ENCODE data around the gene PPP1R26. TPM values are rescaled to one million over a fixed set of nuclear protein-coding genes. Genes with fewer than 3 reads are reported as not detected.

PPP1R26 gene
- total RNA-seq, 1 donor from 2014 or later, result 19.5 TPM

GRCh38 chr9:135468854-135469521, 10.6 kb upstream of the PPP1R26 start:
- no peak for TF ChIP-seq CTCF (IDR thresholded peaks at IDR 0.05)
- DNase-seq (ENCODE audit: low spot score), result no peak
- Mint-ChIP-seq H3K27ac (ENCODE audit: unreplicated experiment) (no peak overlapping the region), H3K9me3 (ENCODE audit: low read depth) (no peaks in the 10 kb centered on the region), H3K4me3 (ENCODE audit: unreplicated experiment) (no peak overlapping the region), H3K27me3 (ENCODE audit: low read depth) (peaks cover 2% of the 10 kb centered on the region), H3K36me3 (ENCODE audit: low read depth) (no peaks in the 10 kb centered on the region), H3K4me1 (ENCODE audit: low read depth) (peaks cover 6% of the 10 kb centered on the region)

- no peak overlapping the region for H3K4me3 Mint-ChIP-seq (ENCODE audit: unreplicated experiment)
- H3K27me3 Mint-ChIP-seq (ENCODE audit: low read depth), result peaks cover 6% of the 10 kb centered on the region
- TF ChIP-seq CTCF (IDR thresholded peaks at IDR 0.05), result no peak
- H3K36me3 Mint-ChIP-seq (ENCODE audit: low read depth), result no peaks in the 10 kb centered on the region
- peaks cover 9% of the 10 kb centered on the region for H3K4me1 Mint-ChIP-seq (ENCODE audit: low read depth)
- H3K9me3 Mint-ChIP-seq (ENCODE audit: low read depth), result no peaks in the 10 kb centered on the region
- H3K27ac Mint-ChIP-seq (ENCODE audit: unreplicated experiment), result no peak overlapping the region
- DNase-seq (ENCODE audit: low spot score), result no peak
Observed at GRCh38 chr9:135471791-135472640, 7.6 kb upstream of the PPP1R26 start.

DNA sequence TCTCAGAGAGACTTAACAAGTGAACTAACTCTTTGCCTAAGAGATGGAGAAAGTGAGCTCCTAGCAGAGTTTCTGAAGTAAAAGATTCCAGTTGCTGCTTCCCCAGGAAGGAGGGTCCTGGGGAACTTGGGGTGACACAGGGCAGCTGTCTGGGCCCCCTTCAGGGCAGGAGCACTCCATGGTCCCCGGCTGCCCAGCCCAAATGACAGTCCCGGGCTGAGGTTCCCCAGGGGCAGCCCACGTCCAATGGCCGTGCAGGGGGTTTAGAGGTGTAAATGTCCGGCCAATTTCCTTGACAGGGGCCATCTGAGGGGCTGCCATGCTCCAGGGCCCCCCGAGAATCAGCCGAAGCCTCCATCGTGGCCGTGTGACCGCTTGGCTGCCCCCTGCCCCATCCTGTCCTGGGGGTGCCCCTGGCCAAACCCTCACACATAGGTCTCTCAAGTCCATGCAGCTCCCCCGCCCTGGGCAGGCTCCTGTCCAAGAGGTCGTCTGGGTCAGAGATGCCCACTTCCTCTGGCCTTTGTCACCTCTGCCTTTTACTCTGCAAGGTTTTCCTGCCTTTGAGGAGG, 5.5 kb upstream of the PPP1R26 start:
- H3K36me3 Mint-ChIP-seq (ENCODE audit: low read depth), result no peaks in the 10 kb centered on the region
- DNase-seq (ENCODE audit: low spot score), result no peak
- H3K27ac Mint-ChIP-seq (ENCODE audit: unreplicated experiment), result no peak overlapping the region
- no peak overlapping the region for H3K4me3 Mint-ChIP-seq (ENCODE audit: unreplicated experiment)
- H3K4me1 Mint-ChIP-seq (ENCODE audit: low read depth), result peaks cover 9% of the 10 kb centered on the region
- no peaks in the 10 kb centered on the region for H3K9me3 Mint-ChIP-seq (ENCODE audit: low read depth)
- peaks cover 6% of the 10 kb centered on the region for H3K27me3 Mint-ChIP-seq (ENCODE audit: low read depth)
- TF ChIP-seq CTCF (IDR thresholded peaks at IDR 0.05), result no peak

GRCh38 chr9:135474915-135475314, 4.7 kb upstream of the PPP1R26 start:
- H3K9me3 Mint-ChIP-seq (ENCODE audit: low read depth), result no peaks in the 10 kb centered on the region
- no peak for DNase-seq (ENCODE audit: low spot score)
- no peak overlapping the region for H3K4me3 Mint-ChIP-seq (ENCODE audit: unreplicated experiment)
- H3K27me3 Mint-ChIP-seq (ENCODE audit: low read depth), result peaks cover 6% of the 10 kb centered on the region
- TF ChIP-seq CTCF (IDR thresholded peaks at IDR 0.05), result peak; percentile 75
- H3K4me1 Mint-ChIP-seq (ENCODE audit: low read depth), result peaks cover 7% of the 10 kb centered on the region
- no peaks in the 10 kb centered on the region for H3K36me3 Mint-ChIP-seq (ENCODE audit: low read depth)
- no peak overlapping the region for H3K27ac Mint-ChIP-seq (ENCODE audit: unreplicated experiment)

GRCh38 chr9:135476561-135477355, 2.8 kb upstream of the PPP1R26 start:
- Mint-ChIP-seq H3K4me3 (ENCODE audit: unreplicated experiment) (no peak overlapping the region), H3K27me3 (ENCODE audit: low read depth) (peaks cover 6% of the 10 kb centered on the region), H3K9me3 (ENCODE audit: low read depth) (no peaks in the 10 kb centered on the region), H3K27ac (ENCODE audit: unreplicated experiment) (no peak overlapping the region), H3K4me1 (ENCODE audit: low read depth) (peaks cover 12% of the 10 kb centered on the region), H3K36me3 (ENCODE audit: low read depth) (no peaks in the 10 kb centered on the region)
- DNase-seq (ENCODE audit: low spot score), result no peak
- no peak for TF ChIP-seq CTCF (IDR thresholded peaks at IDR 0.05)

Data from chondrocyte (in vitro differentiated cells).